ENCODE data around the gene TMEM30A.

GRCh38 chr6:75299801-75300530, 15.4 kb upstream of the TMEM30A start:
- TF ChIP-seq EP300 (IDR thresholded peaks at IDR 0.05) (no peak), POLR2AphosphoS5 (IDR thresholded peaks at IDR 0.05) (no peak), POLR2A (IDR thresholded peaks at IDR 0.05; ENCODE audit: low read depth) (no peak)
- TF ChIP-seq, protein P1, sequence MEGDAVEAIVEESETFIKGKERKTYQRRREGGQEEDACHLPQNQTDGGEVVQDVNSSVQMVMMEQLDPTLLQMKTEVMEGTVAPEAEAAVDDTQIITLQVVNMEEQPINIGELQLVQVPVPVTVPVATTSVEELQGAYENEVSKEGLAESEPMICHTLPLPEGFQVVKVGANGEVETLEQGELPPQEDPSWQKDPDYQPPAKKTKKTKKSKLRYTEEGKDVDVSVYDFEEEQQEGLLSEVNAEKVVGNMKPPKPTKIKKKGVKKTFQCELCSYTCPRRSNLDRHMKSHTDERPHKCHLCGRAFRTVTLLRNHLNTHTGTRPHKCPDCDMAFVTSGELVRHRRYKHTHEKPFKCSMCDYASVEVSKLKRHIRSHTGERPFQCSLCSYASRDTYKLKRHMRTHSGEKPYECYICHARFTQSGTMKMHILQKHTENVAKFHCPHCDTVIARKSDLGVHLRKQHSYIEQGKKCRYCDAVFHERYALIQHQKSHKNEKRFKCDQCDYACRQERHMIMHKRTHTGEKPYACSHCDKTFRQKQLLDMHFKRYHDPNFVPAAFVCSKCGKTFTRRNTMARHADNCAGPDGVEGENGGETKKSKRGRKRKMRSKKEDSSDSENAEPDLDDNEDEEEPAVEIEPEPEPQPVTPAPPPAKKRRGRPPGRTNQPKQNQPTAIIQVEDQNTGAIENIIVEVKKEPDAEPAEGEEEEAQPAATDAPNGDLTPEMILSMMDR (IDR thresholded peaks at IDR 0.05): no peak
